Gastrocnemius medialis (tissue), 4 donors: ENCODE results near the gene CDH5.

Experiments used
- POLR2A ChIP-seq, 2 donors: fragments of 450-650 bp; IDR thresholded peaks; one replicate each; pipeline ENCODE4 v1.6.1; 2017; ENCODE audit warnings: antibody characterized with exemption in 2 of 2, mild to moderate bottlenecking in 2 of 2, moderate library complexity in 2 of 2
- TF ChIP-seq, protein P1 (sequence below), 5 experiments: fragments of 450-650 bp in 3 of 5; fragments of 200-600 bp in 2 of 5; sonication (generic) in 2 of 5; IDR thresholded peaks in 4 of 5; conservative IDR thresholded peaks in 1 of 5; 1 replicate in 4 of 5; 2 replicates in 1 of 5; pipeline ENCODE4 v1.5.1; 2016 to 2019; ENCODE audit warnings: antibody characterized with exemption in 5 of 5, mild to moderate bottlenecking in 3 of 5, moderate library complexity in 3 of 5

DNA sequence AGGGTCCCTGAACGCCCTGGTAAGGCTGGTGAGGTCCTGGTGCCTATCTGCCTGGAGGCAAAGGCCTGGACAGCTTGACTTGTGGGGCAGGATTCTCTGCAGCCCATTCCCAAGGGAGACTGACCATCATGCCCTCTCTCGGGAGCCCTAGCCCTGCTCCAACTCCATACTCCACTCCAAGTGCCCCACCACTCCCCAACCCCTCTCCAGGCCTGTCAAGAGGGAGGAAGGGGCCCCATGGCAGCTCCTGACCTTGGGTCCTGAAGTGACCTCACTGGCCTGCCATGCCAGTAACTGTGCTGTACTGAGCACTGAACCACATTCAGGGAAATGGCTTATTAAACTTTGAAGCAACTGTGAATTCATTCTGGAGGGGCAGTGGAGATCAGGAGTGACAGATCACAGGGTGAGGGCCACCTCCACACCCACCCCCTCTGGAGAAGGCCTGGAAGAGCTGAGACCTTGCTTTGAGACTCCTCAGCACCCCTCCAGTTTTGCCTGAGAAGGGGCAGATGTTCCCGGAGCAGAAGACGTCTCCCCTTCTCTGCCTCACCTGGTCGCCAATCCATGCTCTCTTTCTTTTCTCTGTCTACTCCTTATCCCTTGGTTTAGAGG, 37.1 kb downstream of the CDH5 start:
- TF ChIP-seq, protein P1, sequence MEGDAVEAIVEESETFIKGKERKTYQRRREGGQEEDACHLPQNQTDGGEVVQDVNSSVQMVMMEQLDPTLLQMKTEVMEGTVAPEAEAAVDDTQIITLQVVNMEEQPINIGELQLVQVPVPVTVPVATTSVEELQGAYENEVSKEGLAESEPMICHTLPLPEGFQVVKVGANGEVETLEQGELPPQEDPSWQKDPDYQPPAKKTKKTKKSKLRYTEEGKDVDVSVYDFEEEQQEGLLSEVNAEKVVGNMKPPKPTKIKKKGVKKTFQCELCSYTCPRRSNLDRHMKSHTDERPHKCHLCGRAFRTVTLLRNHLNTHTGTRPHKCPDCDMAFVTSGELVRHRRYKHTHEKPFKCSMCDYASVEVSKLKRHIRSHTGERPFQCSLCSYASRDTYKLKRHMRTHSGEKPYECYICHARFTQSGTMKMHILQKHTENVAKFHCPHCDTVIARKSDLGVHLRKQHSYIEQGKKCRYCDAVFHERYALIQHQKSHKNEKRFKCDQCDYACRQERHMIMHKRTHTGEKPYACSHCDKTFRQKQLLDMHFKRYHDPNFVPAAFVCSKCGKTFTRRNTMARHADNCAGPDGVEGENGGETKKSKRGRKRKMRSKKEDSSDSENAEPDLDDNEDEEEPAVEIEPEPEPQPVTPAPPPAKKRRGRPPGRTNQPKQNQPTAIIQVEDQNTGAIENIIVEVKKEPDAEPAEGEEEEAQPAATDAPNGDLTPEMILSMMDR (IDR thresholded peaks at IDR 0.05 in 4 of 5, conservative IDR thresholded peaks at IDR 0.05 in 1 of 5), result no peak
- TF ChIP-seq POLR2A (IDR thresholded peaks at IDR 0.05), result no peak
